ENCODE data around the gene CD83. TPM values are rescaled to one million over a fixed set of nuclear protein-coding genes. Genes with fewer than 3 reads are reported as not detected.

The CD83 gene, protein sequence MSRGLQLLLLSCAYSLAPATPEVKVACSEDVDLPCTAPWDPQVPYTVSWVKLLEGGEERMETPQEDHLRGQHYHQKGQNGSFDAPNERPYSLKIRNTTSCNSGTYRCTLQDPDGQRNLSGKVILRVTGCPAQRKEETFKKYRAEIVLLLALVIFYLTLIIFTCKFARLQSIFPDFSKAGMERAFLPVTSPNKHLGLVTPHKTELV
- total RNA-seq: 3.9 and 6.2 TPM in 2 replicates
- 6.2 and 6.6 TPM in 2 replicates for polyA plus RNA-seq

DNA sequence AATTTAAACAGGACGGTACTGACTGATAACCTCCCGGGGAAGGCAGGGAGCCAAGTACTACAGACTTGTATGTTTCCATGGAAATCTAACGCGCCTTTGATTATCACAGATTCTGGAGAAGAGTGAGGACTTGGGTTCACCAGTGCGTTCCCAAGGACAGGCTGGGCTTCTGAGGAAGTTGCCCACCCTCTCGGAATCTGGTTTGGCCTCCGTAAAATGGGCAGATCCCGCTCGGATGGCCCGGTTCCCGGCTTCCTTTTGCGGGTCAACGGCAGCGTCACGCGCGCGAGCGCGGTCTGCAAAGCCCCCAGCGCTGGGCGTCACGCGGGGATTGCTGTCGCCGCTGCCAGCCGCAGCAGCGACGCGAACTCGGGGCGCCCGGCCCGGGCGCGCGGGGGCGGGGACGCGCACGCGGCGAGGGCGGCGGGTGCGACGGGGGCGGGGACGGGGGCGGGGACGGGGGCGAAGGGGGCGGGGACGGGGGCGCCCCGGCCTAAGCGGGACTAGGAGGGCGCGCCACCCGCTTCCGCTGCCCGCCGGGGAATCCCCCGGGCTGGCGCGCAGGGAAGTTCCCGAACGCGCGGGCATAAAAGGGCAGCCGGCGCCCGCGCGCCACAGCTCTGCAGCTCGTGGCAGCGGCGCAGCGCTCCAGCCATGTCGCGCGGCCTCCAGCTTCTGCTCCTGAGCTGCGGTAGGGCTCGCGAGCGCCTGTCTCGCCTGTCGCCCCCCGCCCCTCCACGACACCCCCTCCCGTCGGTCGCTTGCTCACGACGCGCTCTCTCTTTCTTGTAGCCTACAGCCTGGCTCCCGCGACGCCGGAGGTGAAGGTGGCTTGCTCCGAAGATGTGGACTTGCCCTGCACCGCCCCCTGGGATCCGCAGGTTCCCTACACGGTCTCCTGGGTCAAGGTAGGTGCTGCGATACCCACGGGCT, at the start of gene CD83:
TSS of gene CD83 (plus strand) at position 615 of the 933 bp plus-strand sequence. CDS start at position 655, 40 bp downstream.
- no peaks in the 10 kb centered on the region for H3K79me2 ChIP-seq
- WGBS (ENCODE audit: low lambda C conversion rate, missing lambda C conversion rate): under 1% methylated on average over 43 of the region's 106 CpGs
- H2AFZ ChIP-seq: peak within 1 kb of the TSS; percentile 99
- H4K20me1 ChIP-seq (ENCODE audit: insufficient read depth, poor library complexity, severe bottlenecking): no peaks in the 10 kb centered on the region
- peak within 1 kb of the TSS; percentile 63 for H3K4me3 ChIP-seq
- no peaks in the 10 kb centered on the region for H3K9me3 ChIP-seq (ENCODE audit: low read depth)
- H3K9me2 ChIP-seq (replicated peaks; ENCODE audit: insufficient read depth): no peaks in the 10 kb centered on the region
- peak within 1 kb of the TSS; percentile 93 for H3K4me2 ChIP-seq
- TF ChIP-seq, protein P1, sequence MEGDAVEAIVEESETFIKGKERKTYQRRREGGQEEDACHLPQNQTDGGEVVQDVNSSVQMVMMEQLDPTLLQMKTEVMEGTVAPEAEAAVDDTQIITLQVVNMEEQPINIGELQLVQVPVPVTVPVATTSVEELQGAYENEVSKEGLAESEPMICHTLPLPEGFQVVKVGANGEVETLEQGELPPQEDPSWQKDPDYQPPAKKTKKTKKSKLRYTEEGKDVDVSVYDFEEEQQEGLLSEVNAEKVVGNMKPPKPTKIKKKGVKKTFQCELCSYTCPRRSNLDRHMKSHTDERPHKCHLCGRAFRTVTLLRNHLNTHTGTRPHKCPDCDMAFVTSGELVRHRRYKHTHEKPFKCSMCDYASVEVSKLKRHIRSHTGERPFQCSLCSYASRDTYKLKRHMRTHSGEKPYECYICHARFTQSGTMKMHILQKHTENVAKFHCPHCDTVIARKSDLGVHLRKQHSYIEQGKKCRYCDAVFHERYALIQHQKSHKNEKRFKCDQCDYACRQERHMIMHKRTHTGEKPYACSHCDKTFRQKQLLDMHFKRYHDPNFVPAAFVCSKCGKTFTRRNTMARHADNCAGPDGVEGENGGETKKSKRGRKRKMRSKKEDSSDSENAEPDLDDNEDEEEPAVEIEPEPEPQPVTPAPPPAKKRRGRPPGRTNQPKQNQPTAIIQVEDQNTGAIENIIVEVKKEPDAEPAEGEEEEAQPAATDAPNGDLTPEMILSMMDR (IDR thresholded peaks at IDR 0.05; ENCODE audit: poor library complexity): peak; percentile 23
- TF ChIP-seq EZH2phosphoT487 (IDR thresholded peaks at IDR 0.05; ENCODE audit: low read depth, severe bottlenecking, unreplicated experiment) (no peak), EZH2 (IDR thresholded peaks at IDR 0.05; ENCODE audit: borderline replicate concordance) (no peak)
- no peak within 1 kb of the TSS for H3K27ac ChIP-seq
- H3K27me3 ChIP-seq: no peaks in the 10 kb centered on the region
- DNase-seq (ENCODE audit: low spot score): peak; percentile 84
- no peaks in the 10 kb centered on the region for H3K36me3 ChIP-seq (replicated peaks; ENCODE audit: insufficient read depth, low read depth)
- no peaks in the 10 kb centered on the region for H3K4me1 ChIP-seq (ENCODE audit: insufficient read depth)

DNA sequence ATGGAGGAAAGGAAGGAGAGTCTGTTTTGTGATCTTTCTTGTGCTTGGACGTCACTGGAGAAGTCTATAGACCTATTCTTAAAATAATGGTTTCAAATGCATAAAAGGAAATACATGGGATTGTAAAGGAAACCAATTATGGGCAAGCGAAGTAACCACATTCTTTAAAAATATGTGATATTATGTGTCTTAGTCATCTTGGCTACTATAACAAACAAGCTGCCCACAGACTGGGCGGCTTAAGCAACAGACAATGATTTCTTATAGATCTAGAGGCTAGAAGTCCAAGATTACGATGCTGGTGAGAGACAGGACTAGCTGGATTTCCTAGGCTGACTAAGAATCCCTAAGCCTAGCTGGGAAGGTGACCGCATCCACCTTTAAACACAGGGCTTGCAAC, 49.4 kb upstream of the CD83 start:
- Histone ChIP-seq H4K20me1 (ENCODE audit: insufficient read depth, poor library complexity, severe bottlenecking) (no peaks in the 10 kb centered on the region), H3K4me1 (ENCODE audit: insufficient read depth) (no peaks in the 10 kb centered on the region), H3K27ac (no peak overlapping the region), H3K9me2 (replicated peaks; ENCODE audit: insufficient read depth) (no peaks in the 10 kb centered on the region), H2AFZ (no peak overlapping the region), H3K27me3 (no peaks in the 10 kb centered on the region), H3K9me3 (ENCODE audit: low read depth) (no peaks in the 10 kb centered on the region), H3K79me2 (no peaks in the 10 kb centered on the region), H3K4me2 (no peak overlapping the region), H3K4me3 (no peak overlapping the region), H3K36me3 (replicated peaks; ENCODE audit: insufficient read depth, low read depth) (no peaks in the 10 kb centered on the region)
- TF ChIP-seq, protein P1 (IDR thresholded peaks at IDR 0.05; ENCODE audit: poor library complexity): no peak
- TF ChIP-seq EZH2 (IDR thresholded peaks at IDR 0.05; ENCODE audit: borderline replicate concordance) (no peak), EZH2phosphoT487 (IDR thresholded peaks at IDR 0.05; ENCODE audit: low read depth, severe bottlenecking, unreplicated experiment) (no peak)
- WGBS (ENCODE audit: low lambda C conversion rate, missing lambda C conversion rate): 80% methylated on average over 5 of the region's 5 CpGs
- DNase-seq (ENCODE audit: low spot score): no peak

DNA sequence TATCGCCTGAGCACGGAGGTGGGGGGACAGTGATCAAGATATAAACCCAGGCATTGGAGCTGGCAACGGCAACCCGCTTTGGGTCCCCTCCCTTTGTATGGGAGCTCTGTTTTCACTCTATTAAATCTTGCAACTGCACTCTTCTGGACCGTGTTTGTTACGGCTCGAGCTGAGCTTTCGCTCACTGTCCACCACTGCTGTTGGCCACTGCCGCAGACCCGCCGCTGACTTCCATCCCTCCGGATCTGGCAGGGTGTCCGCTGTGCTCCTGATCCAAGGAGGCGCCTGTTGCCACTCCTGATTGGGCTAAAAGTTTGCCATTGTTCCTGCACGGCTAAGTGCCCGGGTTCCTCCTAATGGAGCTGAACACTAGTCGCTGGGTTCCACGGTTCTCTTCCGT, 48.9 kb upstream of the CD83 start:
- Histone ChIP-seq H3K36me3 (replicated peaks; ENCODE audit: insufficient read depth, low read depth) (no peaks in the 10 kb centered on the region), H3K27ac (no peak overlapping the region), H3K79me2 (no peaks in the 10 kb centered on the region), H3K9me3 (ENCODE audit: low read depth) (no peaks in the 10 kb centered on the region), H4K20me1 (ENCODE audit: insufficient read depth, poor library complexity, severe bottlenecking) (no peaks in the 10 kb centered on the region), H2AFZ (no peak overlapping the region), H3K9me2 (replicated peaks; ENCODE audit: insufficient read depth) (no peaks in the 10 kb centered on the region), H3K27me3 (no peaks in the 10 kb centered on the region), H3K4me1 (ENCODE audit: insufficient read depth) (no peaks in the 10 kb centered on the region), H3K4me3 (no peak overlapping the region), H3K4me2 (no peak overlapping the region)
- DNase-seq (ENCODE audit: low spot score): no peak
- 94% methylated on average over 19 of the region's 19 CpGs for WGBS (ENCODE audit: low lambda C conversion rate, missing lambda C conversion rate)
- TF ChIP-seq EZH2 (IDR thresholded peaks at IDR 0.05; ENCODE audit: borderline replicate concordance): no peak
- TF ChIP-seq EZH2phosphoT487 (IDR thresholded peaks at IDR 0.05; ENCODE audit: low read depth, severe bottlenecking, unreplicated experiment): no peak
- TF ChIP-seq, protein P1 (IDR thresholded peaks at IDR 0.05; ENCODE audit: poor library complexity): no peak

All from hepatocyte (in vitro differentiated cells).